Measurements from ENCODE around the gene C3orf80.
"Not testable (repeated sequence)": the region's sequence is repeated elsewhere in the genome, so short reads cannot be mapped to it uniquely, and the experiment has no call there.

C3orf80 gene

DNA sequence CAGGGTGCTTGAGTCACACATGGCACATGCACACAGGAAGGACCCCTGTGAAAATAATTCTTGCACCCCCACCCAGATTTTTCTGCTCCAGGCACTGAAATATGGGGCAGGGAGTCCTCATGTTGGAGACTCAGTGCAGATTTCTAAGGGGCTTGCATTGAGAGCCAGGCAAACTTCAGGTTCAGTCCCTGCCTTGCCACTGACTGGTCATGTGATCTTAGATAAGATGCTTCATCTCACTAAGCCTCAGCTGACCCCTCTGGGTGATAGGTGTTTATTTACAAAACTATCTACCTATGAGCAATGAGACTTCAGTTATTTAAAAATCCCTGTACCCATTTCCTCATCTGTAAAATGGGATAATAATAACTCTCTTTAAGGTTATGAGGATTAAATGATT lies 30.1 kb upstream of the C3orf80 start:
- no peak for DNase-seq (ENCODE audit: low spot score)
- CTCF ChIA-PET = no interaction called here
- POLR2A ChIA-PET (ENCODE audit: low non-redundant PET) = no interaction called here
- TF ChIP-seq CTCF (conservative IDR thresholded peaks at IDR 0.05; ENCODE audit: low read depth) = no peak
- H3K27ac ChIP-seq = no peak overlapping the region

DNA sequence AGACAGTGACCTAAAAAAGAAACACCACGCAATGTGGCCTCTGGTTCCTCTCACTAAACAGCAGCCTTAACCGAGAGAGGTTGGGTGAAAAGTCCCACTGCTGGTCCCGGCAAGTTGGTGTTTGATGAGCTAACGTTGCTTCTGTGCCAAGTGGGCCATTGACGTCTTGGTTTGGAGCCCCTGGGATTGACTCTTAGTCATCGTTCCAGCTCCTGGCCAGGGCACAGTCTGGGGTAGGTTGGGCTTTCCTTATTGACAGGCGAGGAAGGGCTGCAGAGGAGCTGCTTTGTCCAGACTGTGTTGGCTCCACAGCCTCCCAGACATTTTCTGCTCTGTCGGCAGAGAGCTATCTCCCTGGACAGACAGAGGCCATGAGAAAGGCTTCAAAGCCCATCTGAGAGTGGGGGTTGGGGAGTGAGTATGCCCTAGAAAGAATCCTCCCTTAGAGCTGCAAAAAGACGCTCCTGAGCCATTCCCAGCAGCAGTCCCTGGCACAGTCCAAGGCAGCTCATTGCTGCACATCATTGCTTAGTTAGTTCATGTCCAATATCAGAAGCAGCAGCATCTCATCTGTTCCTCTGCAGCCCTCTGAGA lies 28.6 kb upstream of the C3orf80 start:
- H3K27ac ChIP-seq = no peak overlapping the region
- DNase-seq (ENCODE audit: low spot score) = no peak
- POLR2A ChIA-PET (ENCODE audit: low non-redundant PET) = no interaction called here
- TF ChIP-seq CTCF (conservative IDR thresholded peaks at IDR 0.05; ENCODE audit: low read depth) = no peak
- CTCF ChIA-PET = interaction anchor here (0.6 kb wide), 1 partner anchor 63 kb away, joined by 3 read pairs; no protein-coding TSS in a partner anchor

GRCh38 chr3:160199108-160199507 lies 26.1 kb upstream of the C3orf80 start:
- ChIA-PET POLR2A (ENCODE audit: low non-redundant PET) (no interaction called here), CTCF (no interaction called here)
- no peak for DNase-seq (ENCODE audit: low spot score)
- no peak overlapping the region for H3K27ac ChIP-seq
- no peak for TF ChIP-seq CTCF (conservative IDR thresholded peaks at IDR 0.05; ENCODE audit: low read depth)

- no peak overlapping the region for H3K27ac ChIP-seq
- ChIA-PET POLR2A (ENCODE audit: low non-redundant PET) (no interaction called here), CTCF (no interaction called here)
- TF ChIP-seq CTCF (conservative IDR thresholded peaks at IDR 0.05; ENCODE audit: low read depth) = no peak
- no peak for DNase-seq (ENCODE audit: low spot score)
Measured at GRCh38 chr3:160200353-160200752, 24.9 kb upstream of the C3orf80 start.

DNA sequence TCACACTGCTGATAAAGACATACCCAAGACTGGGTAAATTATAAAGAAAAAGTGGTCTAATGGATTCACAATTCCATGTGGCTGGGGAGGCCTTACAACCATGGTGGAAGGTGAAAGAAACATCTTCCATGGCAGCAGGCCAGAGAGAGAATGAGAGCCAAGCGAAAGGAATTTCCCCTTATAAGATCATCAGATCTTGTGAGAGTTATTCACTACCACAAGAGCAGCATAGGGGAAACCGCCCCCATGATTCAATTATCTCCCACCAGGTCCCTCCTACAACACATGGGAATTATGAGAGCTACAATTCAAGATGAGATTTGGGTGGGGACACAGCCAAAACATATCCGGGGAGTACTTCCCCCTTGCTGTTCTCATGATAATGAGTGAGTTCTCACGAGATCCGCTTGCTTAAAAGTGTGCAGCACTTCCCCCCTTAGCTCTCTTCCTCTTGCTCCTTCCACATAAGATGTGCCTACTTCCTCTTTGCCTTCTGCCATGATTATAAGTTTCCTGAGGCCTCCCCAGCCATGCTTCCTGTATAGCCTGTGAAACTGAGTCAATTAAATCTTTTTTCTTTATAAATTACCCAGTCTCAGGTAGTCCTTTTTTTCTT lies 20.7 kb upstream of the C3orf80 start:
- CTCF ChIA-PET; POLR2A ChIA-PET (ENCODE audit: low non-redundant PET); DNase-seq (ENCODE audit: low spot score); H3K27ac ChIP-seq: not testable (repeated sequence)

GRCh38 chr3:160205606-160206005 lies 19.6 kb upstream of the C3orf80 start:
- ChIA-PET POLR2A (ENCODE audit: low non-redundant PET) (no interaction called here), CTCF (no interaction called here)
- DNase-seq (ENCODE audit: low spot score) = no peak
- no peak for TF ChIP-seq CTCF (conservative IDR thresholded peaks at IDR 0.05; ENCODE audit: low read depth)
- no peak overlapping the region for H3K27ac ChIP-seq

DNA sequence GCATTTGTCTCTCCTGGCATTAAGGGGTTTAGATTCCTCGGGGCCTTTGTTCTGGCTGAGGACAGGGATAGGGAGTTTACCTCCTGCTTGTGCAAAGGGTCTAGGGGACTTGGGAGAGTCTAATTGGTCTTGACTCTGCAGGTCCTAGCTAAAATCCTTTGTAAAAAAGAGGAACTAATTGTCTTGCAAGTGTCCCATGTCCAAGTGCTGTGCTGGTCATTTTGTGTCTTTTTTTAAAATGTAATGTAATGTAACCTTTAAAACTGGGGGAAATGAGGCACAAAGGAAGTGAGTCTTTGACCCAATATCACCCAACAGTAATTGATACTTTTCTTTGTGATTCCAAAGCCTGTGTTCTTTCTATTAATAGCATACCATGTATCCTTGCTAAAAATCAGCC lies 14.9 kb upstream of the C3orf80 start:
- ChIA-PET POLR2A (ENCODE audit: low non-redundant PET) (no interaction called here), CTCF (interaction anchor here (0.6 kb wide), 1 partner anchor 166 kb away, joined by 3 read pairs; no protein-coding TSS in a partner anchor)
- no peak overlapping the region for H3K27ac ChIP-seq
- no peak for DNase-seq (ENCODE audit: low spot score)
- no peak for TF ChIP-seq CTCF (conservative IDR thresholded peaks at IDR 0.05; ENCODE audit: low read depth)
